ENCODE measurements around the gene TRIP11. TPM values are rescaled to one million over a fixed set of nuclear protein-coding genes. Genes with fewer than 3 reads are reported as not detected.

TRIP11 gene
- polyA plus RNA-seq, 1 experiment: 35.5 TPM

DNA sequence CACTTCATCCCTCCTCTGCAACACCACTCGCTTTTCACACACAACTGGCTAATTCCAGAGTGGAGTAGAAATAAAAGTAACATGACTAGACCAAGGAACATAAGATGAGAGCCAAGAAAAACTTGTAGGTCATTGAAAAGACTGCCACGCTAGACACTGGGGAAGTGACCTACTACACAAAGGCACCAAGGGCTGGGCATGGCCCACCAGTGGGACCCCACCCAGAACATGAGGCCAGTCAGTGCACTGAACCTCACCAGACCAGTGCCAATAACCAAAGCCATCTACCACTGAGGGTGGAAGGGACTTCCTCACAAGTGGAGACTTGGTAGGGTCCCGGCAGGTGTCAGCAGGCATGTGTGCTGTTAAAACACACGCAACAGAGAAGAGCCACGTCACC, 112.1 kb downstream of the TRIP11 start:
- Histone ChIP-seq H3K9me3 (ENCODE audit: control insufficient read depth, insufficient read depth, low read length) (no peaks in the 10 kb centered on the region), H3K27ac (ENCODE audit: low read depth, low read length) (no peak overlapping the region), H3K4me3 (ENCODE audit: low read depth, low read length) (no peak overlapping the region), H3K27me3 (ENCODE audit: control insufficient read depth, insufficient read depth, low read length) (no peaks in the 10 kb centered on the region)
- TF ChIP-seq, protein P1, sequence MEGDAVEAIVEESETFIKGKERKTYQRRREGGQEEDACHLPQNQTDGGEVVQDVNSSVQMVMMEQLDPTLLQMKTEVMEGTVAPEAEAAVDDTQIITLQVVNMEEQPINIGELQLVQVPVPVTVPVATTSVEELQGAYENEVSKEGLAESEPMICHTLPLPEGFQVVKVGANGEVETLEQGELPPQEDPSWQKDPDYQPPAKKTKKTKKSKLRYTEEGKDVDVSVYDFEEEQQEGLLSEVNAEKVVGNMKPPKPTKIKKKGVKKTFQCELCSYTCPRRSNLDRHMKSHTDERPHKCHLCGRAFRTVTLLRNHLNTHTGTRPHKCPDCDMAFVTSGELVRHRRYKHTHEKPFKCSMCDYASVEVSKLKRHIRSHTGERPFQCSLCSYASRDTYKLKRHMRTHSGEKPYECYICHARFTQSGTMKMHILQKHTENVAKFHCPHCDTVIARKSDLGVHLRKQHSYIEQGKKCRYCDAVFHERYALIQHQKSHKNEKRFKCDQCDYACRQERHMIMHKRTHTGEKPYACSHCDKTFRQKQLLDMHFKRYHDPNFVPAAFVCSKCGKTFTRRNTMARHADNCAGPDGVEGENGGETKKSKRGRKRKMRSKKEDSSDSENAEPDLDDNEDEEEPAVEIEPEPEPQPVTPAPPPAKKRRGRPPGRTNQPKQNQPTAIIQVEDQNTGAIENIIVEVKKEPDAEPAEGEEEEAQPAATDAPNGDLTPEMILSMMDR (IDR thresholded peaks at IDR 0.05; ENCODE audit: low read depth, low read length): no peak
- CTCF ChIA-PET: interaction anchor here (1.2 kb wide), 1 partner anchor 69 kb away, joined by 5 read pairs; no protein-coding TSS in a partner anchor
- no peak for DNase-seq (ENCODE audit: low read depth, low spot score)
- POLR2A ChIA-PET: no interaction called here

DNA sequence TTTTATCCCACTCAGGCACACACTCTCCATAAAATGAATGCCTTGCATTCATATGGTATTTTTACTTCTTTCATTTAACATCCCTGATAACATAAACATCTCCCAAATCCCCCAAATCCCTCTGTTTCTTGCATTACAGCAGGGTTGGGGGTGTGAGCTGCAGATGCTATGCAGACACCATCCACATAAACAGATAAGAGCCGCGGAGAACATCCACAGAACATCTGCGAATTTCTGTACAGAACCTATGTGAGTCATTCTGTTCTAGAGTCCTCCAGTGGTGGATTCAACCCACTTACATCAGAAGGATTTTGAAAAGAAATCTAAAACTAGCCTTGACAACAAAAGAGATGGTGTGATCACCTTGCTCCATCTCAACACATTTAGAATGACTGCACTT, 112.7 kb downstream of the TRIP11 start:
- DNase-seq (ENCODE audit: low read depth, low spot score): no peak

DNA sequence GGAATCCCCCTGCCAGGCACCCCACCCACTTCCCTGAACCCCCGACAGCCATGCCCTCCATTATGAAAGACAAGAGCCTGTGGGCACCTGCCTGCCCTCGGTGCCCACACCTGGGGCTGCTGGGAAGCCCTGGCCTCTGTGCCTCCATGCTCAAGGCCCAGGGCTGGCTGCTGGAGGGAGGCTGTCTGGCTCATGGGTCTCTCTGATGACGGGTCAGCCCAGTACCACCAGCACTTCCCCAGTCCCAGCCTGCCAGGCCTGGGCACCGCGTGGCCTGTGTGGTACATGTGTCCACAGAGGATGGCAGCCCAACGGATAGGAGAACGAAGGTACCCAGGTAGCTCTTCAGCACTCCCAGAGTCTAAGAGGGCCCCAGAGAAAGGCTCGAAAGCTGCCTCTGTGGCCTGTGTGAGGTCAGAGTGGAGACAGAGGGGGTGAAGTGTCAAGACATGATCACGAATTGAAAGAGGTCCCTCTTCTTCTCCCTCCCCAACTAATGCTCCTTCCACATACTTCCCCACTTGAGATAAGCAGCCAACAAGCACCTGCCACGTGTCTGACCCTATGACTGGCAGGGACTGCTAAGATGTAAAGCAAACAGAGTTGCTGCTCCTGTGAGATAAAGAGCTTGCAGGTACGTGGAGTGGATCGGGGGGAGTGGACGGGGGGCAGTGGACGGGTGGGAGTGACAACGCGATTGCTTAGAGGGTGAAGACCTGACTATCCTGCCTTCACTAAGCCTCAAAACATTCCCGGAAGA, 113.5 kb downstream of the TRIP11 start:
- Histone ChIP-seq H3K27me3 (ENCODE audit: control insufficient read depth, insufficient read depth, low read length) (no peaks in the 10 kb centered on the region), H3K27ac (ENCODE audit: low read depth, low read length) (no peak overlapping the region), H3K9me3 (ENCODE audit: control insufficient read depth, insufficient read depth, low read length) (no peaks in the 10 kb centered on the region), H3K4me3 (ENCODE audit: low read depth, low read length) (no peak overlapping the region)
- TF ChIP-seq, protein P1 (IDR thresholded peaks at IDR 0.05; ENCODE audit: low read depth, low read length): no peak
- ChIA-PET POLR2A (no interaction called here), CTCF (interaction anchor here (0.6 to 1.2 kb wide), 2 partner anchors 71 to 1330 kb away, joined by 3 to 5 read pairs; no protein-coding TSS in a partner anchor)
- DNase-seq (ENCODE audit: low read depth, low spot score): no peak

More for the DNA sequence above, 112.7 kb downstream of the TRIP11 start:
- ChIA-PET POLR2A (no interaction called here), CTCF (interaction anchor here (1.2 kb wide), 1 partner anchor 70 kb away, joined by 5 read pairs; no protein-coding TSS in a partner anchor)
- H3K9me3 ChIP-seq (ENCODE audit: control insufficient read depth, insufficient read depth, low read length): no peaks in the 10 kb centered on the region
- no peak overlapping the region for H3K4me3 ChIP-seq (ENCODE audit: low read depth, low read length)
- no peaks in the 10 kb centered on the region for H3K27me3 ChIP-seq (ENCODE audit: control insufficient read depth, insufficient read depth, low read length)
- no peak overlapping the region for H3K27ac ChIP-seq (ENCODE audit: low read depth, low read length)
- TF ChIP-seq, protein P1 (IDR thresholded peaks at IDR 0.05; ENCODE audit: low read depth, low read length): no peak

DNA sequence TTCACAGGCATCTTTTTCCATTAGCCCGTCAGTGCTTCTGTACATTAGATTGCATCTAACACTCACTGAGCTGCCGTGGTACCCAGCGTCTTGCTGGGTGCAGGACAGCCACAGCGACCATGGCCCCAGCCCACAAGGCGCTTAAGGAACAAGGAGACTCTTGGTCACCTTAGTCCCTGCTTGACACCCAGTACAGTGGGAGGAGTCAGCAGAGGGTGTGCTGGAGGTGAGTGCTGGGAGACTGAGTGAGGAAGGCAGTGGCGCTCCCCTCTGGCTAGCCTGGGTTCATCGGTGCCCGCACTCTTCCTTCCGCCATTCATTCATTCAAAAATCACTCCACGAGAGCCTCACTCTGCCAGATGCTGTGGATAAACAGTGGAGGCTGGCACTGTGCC, 114.1 kb downstream of the TRIP11 start:
- no peak overlapping the region for H3K27ac ChIP-seq (ENCODE audit: low read depth, low read length)
- CTCF ChIA-PET: no interaction called here

More for the DNA sequence above, 114.1 kb downstream of the TRIP11 start:
- no peaks in the 10 kb centered on the region for H3K9me3 ChIP-seq (ENCODE audit: control insufficient read depth, insufficient read depth, low read length)
- DNase-seq (ENCODE audit: low read depth, low spot score): no peak
- no peaks in the 10 kb centered on the region for H3K27me3 ChIP-seq (ENCODE audit: control insufficient read depth, insufficient read depth, low read length)
- POLR2A ChIA-PET: no interaction called here
- TF ChIP-seq, protein P1 (IDR thresholded peaks at IDR 0.05; ENCODE audit: low read depth, low read length): no peak
- H3K4me3 ChIP-seq (ENCODE audit: low read depth, low read length): no peak overlapping the region
